GM12875 (cell line): ENCODE data around the gene MTMR10.

ENCODE experiments used
- H3K4me3 ChIP-seq: one replicate; pipeline ENCODE4 v1.5.1; 2011; ENCODE audit warnings: low read depth, low read length, control low read depth
- TF ChIP-seq, protein P1 (sequence below): IDR thresholded peaks from 2 replicates; pipeline ENCODE4 v1.5.1; 2011; ENCODE audit warnings: low read depth, mild to moderate bottlenecking, control low read depth, inconsistent platforms, low read length, moderate library complexity, borderline replicate concordance; ENCODE audit not compliant: insufficient read depth

MTMR10 gene

DNA sequence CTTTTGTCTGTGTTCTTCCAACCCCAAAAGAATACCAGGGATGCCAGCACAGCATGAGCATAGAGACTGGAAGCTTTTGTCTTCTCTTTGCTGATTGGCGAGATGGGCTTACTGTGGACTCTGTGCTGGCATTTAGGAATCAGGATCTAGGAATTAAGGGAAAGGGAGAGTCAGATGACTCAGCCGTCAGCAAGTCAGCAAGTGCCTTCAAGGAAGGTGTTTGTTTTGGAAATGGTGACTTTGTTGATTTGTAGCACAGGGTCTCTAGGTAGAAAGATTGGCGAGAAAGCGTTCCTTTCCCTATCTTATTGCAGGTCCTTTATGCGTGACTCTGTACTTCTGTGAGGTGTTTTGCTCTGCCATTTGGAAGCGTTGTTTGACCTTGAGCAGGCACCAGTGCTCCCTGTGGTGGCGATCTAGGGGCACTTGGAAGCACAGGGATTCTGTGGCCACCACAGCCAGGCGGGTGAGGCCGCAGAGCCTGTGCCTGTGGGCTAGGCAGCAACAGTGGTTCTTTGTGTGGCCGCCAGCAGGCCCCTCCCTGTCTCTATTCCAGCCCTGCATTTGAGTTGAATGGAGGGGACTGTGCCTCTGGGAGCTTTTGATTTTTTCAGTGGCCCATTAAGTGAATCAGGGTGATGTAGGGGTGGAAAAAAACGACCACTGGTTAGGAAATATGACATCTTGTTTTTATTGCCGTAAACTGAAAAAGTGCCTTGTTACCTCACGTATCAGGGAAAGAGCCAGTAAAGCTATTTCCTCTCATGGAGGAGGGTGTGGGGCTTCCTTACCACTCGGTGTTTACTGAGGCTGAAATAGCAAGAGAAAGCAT lies 68.7 kb downstream of the MTMR10 start:
- no peak overlapping the region for H3K4me3 ChIP-seq
- TF ChIP-seq, protein P1, sequence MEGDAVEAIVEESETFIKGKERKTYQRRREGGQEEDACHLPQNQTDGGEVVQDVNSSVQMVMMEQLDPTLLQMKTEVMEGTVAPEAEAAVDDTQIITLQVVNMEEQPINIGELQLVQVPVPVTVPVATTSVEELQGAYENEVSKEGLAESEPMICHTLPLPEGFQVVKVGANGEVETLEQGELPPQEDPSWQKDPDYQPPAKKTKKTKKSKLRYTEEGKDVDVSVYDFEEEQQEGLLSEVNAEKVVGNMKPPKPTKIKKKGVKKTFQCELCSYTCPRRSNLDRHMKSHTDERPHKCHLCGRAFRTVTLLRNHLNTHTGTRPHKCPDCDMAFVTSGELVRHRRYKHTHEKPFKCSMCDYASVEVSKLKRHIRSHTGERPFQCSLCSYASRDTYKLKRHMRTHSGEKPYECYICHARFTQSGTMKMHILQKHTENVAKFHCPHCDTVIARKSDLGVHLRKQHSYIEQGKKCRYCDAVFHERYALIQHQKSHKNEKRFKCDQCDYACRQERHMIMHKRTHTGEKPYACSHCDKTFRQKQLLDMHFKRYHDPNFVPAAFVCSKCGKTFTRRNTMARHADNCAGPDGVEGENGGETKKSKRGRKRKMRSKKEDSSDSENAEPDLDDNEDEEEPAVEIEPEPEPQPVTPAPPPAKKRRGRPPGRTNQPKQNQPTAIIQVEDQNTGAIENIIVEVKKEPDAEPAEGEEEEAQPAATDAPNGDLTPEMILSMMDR, result no peak

DNA sequence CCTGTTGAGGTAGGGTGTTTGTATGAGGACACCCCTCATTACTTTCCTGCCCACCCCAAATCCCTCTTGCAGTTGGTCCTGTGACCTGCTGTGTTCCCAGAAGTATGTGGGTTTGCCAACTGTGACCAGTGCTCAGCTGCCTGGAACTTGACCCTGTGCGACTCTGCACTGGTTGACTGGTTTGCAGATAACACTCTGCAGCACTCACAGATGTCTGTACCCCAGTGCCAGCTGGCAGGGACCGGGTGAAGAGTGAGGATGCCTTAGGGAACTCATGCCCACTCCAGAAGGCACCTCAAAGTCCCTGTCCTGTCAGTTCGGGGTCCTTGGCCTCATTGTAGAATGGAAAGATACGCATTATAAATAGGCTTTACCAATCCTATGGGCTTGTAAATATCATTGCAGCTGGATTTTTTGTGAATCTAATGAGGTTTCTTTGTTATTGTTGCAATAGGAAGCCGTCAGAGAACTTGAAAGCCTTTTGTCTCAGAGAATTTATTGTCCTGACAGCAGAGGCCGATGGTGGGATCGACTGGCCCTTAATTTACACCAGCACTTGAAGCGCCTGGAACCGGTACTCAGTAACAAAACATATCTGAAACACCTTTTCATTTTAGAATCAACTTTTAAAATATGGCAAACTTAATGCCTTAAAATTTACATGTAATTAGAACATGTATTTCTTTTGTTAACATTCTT lies 69.5 kb downstream of the MTMR10 start:
- H3K4me3 ChIP-seq, result no peak overlapping the region
- TF ChIP-seq, protein P1, result no peak

DNA sequence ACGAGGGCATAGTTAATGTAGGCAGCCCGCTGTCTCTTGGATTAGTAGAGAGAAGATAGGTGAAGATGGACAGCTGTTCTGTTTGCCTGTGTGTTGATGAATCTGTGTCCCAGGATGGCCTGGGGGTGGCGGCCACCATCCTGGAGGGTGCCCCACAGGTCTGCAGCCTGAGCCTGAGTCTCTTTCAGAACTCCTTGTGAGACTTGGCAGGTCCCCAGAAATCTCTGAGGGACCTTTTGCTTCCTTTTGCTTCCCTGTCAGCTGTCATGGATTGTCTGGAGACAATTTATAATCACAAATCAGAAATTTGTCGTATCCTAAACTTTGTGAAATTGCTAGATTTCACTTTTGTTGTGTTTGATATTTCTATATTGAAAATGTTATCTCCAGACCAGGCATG lies 70.3 kb downstream of the MTMR10 start:
- no peak overlapping the region for H3K4me3 ChIP-seq
- TF ChIP-seq, protein P1, result no peak

DNA sequence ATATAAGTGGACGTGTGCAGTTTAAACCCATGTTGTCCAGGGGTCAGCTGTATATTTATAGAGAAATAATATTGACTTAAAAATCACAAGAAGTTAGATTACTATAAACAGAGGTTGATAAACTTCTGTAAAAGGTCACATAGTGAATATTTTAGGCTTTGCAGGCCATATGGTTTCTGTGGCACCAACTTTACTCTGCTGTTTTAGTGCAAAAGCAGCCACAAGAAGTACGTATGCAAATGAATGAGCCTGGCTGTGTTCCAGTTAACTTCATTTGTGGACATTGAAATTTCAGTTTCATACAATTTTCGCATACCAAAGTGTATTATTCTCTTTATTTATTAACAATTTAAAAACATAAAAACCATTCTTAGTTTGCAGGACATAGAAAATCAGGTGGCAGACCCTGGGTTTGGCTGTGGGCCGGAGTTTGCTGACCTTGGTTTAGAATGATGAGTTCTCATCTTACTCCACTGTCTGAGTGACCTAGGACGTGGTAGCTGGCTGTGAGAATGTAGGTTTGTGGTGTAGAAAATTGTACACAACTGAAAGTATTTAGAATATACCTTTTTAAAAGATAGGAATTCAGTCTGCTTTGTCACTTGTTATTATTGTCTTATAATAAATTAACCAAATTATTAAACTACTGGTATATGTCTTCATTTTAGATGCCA lies 71.4 kb downstream of the MTMR10 start:
- TF ChIP-seq, protein P1, result no peak
- no peak overlapping the region for H3K4me3 ChIP-seq

DNA sequence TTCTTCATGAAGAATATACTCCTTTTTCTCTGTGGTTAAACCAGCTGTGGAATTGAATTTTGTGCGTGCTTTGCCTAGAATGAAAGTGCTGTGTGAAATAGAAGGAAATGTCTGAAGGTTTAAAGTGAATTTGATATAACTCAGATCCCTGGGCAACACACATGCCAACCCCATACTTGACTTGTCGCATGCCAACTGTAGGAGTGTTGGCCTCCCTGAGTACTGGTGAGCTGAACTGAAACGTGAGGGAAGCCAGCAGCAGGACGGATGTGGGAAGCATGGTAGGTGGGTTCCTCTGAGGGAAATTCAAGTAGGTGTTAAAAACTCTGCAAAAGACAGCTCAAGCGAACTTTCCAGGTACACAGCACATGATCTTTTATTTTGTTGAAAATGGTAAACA lies 73.1 kb downstream of the MTMR10 start:
- H3K4me3 ChIP-seq, result no peak overlapping the region
- TF ChIP-seq, protein P1, result no peak

DNA sequence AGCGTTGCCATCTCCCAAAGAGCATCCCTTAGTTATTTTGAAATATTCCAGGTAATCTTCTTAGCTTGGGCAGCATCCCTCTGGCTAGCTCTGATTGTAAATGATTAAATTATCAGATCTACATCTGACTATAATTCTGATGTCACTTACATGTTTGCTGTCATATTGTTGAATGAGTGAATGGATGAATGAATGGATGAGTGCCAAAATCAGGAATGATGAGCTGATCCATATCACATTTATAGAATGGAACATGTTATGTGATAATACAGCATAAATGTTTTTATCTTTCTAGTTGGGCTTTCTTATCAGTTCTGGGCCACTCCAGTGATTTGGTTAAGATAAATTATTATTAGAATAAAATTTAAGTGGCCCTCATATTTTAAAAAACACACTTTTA lies 73.8 kb downstream of the MTMR10 start:
- TF ChIP-seq, protein P1, result no peak
- H3K4me3 ChIP-seq, result no peak overlapping the region

DNA sequence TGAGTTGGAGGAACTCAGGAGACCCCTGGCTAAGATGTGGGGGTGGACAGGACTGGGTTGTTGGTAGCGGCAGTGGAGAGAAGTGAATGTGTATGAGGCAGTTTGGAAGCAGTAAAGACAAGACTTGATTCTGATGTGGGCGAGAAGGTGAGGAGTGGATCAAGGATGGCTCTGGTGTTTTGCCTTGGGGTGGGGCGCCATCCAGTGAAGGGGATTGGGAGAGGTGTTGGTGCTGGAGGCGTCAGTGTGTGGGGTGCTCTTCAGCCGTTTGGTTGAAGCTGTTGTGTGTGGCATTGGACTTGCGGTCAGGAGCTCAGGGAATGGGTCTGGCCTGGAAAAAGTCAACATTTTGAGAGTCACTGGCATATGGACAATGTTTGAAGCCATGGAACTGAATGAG lies 74.4 kb downstream of the MTMR10 start:
- no peak overlapping the region for H3K4me3 ChIP-seq
- TF ChIP-seq, protein P1, result no peak
